ENCODE results near the gene NOPCHAP1.

Gene NOPCHAP1

DNA sequence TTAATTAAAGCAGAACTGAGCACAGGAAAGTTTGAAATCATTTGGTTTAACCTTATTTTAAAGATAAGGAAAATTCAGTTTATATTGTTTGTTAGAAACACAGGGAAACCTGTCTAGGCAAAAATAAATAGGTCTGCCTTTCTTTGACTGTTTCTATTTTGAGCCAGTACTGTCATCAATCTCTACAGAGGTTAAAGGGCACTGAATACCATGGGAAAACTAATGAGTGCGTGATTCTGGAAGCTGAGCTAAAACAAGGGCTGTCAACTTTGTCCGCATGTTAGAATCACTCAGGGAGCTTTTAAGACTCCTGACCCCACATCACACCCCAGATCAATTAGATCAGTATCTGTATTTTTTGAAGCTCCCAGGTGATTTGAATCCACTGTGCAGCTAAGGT, 38.8 kb downstream of the NOPCHAP1 start:
- no peak for DNase-seq

DNA sequence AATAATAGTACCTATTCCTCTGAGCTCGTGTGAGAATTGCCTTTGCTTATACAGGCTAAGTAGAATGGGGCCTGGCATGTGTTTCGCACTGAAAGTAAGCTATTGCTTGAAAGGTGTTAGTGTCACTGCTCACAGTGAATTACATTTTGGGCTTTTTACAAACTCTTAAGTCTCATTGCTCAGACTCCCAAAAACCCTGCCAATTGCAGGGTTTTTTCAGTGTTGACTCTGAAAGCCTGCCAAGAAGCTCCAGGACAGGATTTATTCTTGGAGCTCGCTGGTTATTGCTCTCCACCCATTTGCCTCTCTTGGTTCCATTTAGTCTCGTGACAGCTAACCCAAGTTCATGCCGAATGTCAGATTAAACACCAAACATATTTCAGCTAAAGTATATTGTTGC, 39.8 kb downstream of the NOPCHAP1 start:
- no peak for DNase-seq

- no peak for DNase-seq
These were observed 40.3 kb downstream of the NOPCHAP1 start for GRCh38 chr12:105026411-105026810.

GRCh38 chr12:105030820-105031807, 45.0 kb downstream of the NOPCHAP1 start:
- DNase-seq: no peak

DNA sequence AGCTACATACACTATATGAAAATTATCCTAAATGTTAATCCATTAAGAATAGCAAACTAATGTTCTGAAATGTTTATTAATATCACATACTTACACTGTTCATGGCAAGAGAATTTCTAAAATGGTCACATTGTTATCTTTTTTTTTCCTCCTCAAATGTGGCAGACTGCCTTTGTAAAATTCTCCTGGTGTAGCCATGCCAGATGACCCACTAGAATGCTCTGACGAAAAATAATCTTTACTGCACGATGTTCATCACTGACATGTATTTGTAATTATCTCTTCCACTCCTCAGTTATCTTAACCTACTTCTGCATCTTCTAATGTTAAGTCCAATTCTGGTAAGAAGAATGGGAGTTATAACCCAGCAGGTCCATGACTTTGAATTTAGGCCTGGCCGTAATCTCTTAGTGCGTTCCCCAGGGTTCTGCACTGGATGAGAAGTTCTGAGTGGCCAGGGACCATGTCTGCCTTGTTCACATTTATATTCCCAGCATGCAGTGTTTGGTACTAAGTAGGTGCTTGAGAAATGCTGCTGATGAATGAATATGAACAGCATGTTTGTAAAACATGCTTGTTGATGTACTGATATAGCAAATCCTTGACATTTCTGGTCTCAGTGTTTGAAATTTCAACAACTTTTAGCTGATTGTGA, 46.7 kb downstream of the NOPCHAP1 start:
- no peak for DNase-seq

- no peak for DNase-seq
These were observed 47.7 kb downstream of the NOPCHAP1 start for GRCh38 chr12:105033851-105034250.

All from activated CD4-positive, alpha-beta T cell treated with anti-CD3 and anti-CD28 coated beads, Interleukin-2, amount 50 U/mL, for 4 hours (primary cell).